Choroid plexus epithelial cell (primary cell): ENCODE results near the gene TTC33.
"Not testable (repeated sequence)": the region's sequence is repeated elsewhere in the genome, so short reads cannot be mapped to it uniquely, and the experiment has no call there.

ENCODE experiments used
- DNase-seq: peaks from one replicate; pipeline ENCODE4 v3.0.0-alpha.2; 2010; ENCODE audit warnings: low read depth
- H3K4me3 ChIP-seq: 2 replicates; pipeline ENCODE4 v1.5.1; 2011; ENCODE audit warnings: low read depth, mild to moderate bottlenecking, control low read depth, low read length, moderate library complexity
- CTCF ChIP-seq: conservative IDR thresholded peaks from 2 replicates; pipeline ENCODE4 v1.5.1; 2011; ENCODE audit warnings: low read depth, mild to moderate bottlenecking, control low read depth, inconsistent platforms, low read length, moderate library complexity

Gene TTC33

GRCh38 chr5:40651201-40651600, 104.6 kb downstream of the TTC33 start:
- DNase-seq: no peak
- no peak for TF ChIP-seq CTCF
- no peak overlapping the region for H3K4me3 ChIP-seq

GRCh38 chr5:40649463-40650030, 106.2 kb downstream of the TTC33 start:
- DNase-seq: no peak
- H3K4me3 ChIP-seq: no peak overlapping the region
- TF ChIP-seq CTCF: no peak

GRCh38 chr5:40648150-40648549, 107.6 kb downstream of the TTC33 start:
- no peak overlapping the region for H3K4me3 ChIP-seq
- no peak for DNase-seq
- TF ChIP-seq CTCF: no peak

GRCh38 chr5:40646266-40646665, 109.5 kb downstream of the TTC33 start:
- H3K4me3 ChIP-seq: no peak overlapping the region
- no peak for DNase-seq
- no peak for TF ChIP-seq CTCF

- not testable (repeated sequence) for DNase-seq, H3K4me3 ChIP-seq
Measured at GRCh38 chr5:40639531-40639930, 116.2 kb downstream of the TTC33 start.

- TF ChIP-seq CTCF: no peak
- no peak for DNase-seq
- no peak overlapping the region for H3K4me3 ChIP-seq
Measured at GRCh38 chr5:40634593-40634992, 121.2 kb downstream of the TTC33 start.

GRCh38 chr5:40634154-40634553, 121.6 kb downstream of the TTC33 start:
- no peak overlapping the region for H3K4me3 ChIP-seq
- TF ChIP-seq CTCF: no peak
- no peak for DNase-seq
